Stimulated activated CD4-positive, alpha-beta T cell treated with anti-CD3 and anti-CD28 coated beads, Interleukin-2, amount 100 ng/mL, for 48 hours (primary cell): ENCODE measurements around the gene SCAF4.
"Not testable (repeated sequence)": the region's sequence is repeated elsewhere in the genome, so short reads cannot be mapped to it uniquely, and the experiment has no call there.

ENCODE experiments used
- DNase-seq, 2 donors: peaks; one replicate each; pipeline ENCODE4 v3.0.0-alpha.2; 2020

Gene SCAF4

DNA sequence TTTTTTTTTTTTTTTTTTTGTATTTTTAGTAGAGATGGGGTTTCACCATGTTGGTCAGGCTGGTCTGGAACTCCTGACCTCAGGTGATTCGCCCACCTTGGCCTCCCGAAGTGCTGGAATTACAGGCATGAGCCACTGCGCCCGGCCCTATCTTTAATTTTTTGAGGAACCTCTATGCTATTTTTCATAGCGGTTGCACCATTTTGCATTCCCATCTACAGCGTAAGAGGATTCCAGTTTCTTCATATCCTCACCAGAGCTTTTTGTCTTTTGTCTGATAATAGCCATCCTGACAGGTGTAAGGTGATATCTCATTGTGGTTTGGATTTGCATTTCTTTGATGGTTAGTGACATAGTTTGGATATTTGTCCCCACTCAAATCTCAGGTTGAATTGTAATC is 100.0 kb downstream of the SCAF4 start:
- not testable (repeated sequence) for DNase-seq

DNA sequence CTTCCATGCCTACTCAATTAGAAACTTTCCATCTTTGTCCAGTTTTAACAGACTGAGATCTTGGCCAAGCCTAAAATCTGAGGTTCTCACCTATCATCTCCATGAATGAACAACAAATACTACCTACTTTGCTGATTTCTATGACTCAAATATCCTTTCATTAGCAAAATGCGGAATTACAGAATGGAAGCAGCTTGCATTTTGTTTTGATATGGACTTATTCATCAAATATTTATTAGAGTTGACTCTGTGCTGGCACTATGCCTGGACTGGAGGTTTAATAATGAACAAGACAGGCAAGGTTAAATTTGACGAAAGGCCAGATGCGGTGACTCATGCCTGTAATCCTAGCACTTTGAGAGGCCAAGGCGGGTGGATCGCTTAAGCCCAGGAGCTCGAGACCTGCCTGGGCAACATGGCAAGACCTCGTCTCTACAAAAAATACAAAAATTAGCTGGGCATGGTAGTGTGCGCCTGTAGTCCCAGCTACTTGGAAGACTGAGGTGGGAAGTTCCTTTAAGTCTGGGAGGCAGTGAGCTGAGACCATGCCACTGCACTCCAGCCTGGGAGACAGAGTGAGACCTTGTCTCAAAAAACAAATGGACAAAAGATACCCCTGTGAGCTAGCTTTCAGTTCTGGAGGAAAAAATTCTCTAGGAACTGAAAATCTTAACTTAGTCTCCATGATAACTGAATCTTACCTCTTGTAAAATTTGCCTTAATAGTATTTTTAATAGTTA is 101.8 kb downstream of the SCAF4 start:
- DNase-seq: no peak

DNA sequence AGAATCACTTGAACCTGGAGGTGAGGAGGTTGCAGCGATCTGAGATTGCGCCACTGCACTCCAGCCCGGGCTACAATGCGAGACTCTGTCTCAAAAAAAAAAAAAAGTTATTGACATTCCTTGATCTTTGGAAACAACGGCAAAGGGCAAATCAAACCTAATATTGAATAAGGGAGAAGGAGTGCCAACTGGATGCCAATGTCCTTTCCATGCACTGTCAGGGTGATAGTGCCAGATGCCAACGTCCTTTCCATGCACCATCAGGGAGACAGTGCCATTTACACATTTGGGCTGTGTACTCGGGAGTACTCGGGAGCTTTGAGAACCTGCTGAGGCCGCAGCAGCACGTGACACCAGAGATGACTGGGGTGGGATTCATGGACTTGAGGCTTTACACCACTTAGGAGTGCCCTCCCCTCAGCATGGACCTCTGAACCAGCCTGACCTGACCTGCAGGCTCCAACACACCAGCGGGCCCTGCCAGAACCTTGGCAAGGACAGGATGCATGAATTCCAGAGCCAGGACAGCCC is 106.9 kb downstream of the SCAF4 start:
- no peak for DNase-seq

DNA sequence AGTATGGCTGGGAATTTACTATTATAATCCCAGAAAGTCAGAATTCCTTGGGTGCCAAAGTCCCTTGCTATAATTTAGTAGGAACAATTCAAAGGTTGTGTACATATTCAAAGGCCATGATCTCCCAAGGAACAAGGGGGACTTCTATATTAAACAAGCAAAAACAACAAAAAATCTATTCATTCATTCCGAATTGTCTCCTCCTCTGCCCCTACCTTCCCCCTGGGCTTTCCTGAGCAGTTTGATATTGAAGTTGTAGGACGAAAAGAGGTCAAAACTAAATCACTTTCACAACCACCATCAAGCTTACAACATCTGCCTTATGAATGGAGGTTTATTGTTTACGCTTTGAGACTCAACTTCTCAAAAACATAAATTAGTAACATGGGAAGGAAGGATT is 107.7 kb downstream of the SCAF4 start:
- no peak for DNase-seq

DNA sequence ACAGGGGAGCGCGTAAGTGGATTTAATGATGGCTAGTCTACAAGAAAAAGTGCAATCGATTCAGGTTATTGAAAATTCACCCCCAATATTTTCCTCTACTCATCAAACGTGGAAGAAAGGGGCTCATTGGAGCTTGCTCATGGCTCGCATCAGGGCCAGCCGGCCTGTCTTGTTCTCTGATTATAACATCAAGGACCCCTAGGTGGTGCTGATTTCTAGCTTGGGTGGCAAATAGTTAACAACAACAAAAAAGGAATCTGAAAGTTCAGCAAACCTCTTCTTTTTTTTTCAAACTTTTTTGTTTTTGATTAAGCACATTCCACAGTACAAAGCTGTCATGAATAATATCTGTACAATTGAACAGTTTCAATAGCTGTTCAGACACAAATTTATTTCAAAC is 108.3 kb downstream of the SCAF4 start:
- DNase-seq: no peak

DNA sequence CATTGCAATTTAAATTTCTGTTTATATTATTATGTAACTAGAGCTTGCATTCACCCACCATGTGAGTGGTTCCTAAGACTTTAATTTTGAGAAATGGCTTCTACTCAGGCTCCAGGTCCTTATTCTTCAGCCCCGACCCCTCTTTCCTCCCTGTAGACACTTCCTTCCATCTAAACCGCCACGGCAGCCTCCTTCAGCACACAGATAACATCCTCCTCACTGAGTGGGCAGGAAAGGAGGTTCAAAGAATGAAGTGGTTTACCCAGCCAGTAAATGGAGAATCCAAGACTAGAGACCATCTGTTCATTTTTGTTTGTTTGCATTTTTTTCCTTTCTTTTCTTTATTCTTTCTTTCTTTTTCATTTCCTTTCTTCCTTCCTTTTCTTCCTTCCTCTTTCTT is 109.5 kb downstream of the SCAF4 start:
- no peak for DNase-seq
